ENCODE data around the gene NPY5R. TPM values are rescaled to one million over a fixed set of nuclear protein-coding genes. Genes with fewer than 3 reads are reported as not detected.

The NPY5R gene
- total and polyA plus RNA-seq, 2 of the 13 experiments (the other 11 are each of a cell fraction or from before 2014, with no cell fraction given), result not detected

DNA sequence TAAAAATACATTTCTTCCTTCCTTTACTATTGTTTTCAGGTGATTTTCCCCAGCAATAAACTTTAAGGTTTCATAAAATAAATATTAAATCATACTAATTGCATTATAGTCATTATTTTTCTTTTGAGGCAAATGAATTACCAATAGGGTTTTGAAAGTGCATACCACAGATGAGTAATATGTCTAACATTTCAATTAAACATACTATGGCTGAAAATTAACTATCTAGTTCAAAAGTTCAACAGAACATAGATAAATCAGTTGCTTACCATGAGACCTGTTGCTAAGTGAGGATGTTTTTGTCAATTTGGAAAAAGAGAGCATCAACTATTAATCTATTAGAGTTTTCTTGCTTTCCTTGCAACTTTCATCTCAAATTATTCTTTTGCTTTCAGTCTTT, 35.0 kb downstream of the NPY5R start:
- ATAC-seq (no peak), FAIRE-seq (no peak), DNase-seq (ENCODE audit: low spot score) (no peak)
- H3K4me2 ChIP-seq (ENCODE audit: low read depth, low read length), result no peak overlapping the region
- TF ChIP-seq SMAD9 (CRISPR knock-in tag; IDR thresholded peaks at IDR 0.05) (no peak), ZBTB38 (CRISPR knock-in tag; IDR thresholded peaks at IDR 0.05) (no peak), RARG (CRISPR knock-in tag; IDR thresholded peaks at IDR 0.05; ENCODE audit: low read depth) (no peak), ZNF468 (CRISPR knock-in tag; IDR thresholded peaks at IDR 0.05) (no peak), IKZF4 (CRISPR knock-in tag; IDR thresholded peaks at IDR 0.05; ENCODE audit: borderline replicate concordance, low read depth, not compliant biosample characterization) (no peak), ZNF20 (CRISPR knock-in tag; IDR thresholded peaks at IDR 0.05) (no peak), ZNF510 (CRISPR knock-in tag; IDR thresholded peaks at IDR 0.05; ENCODE audit: low read depth) (no peak), HNRNPL (IDR thresholded peaks at IDR 0.05; ENCODE audit: low read depth, low read length) (no peak), ZNF556 (CRISPR knock-in tag; IDR thresholded peaks at IDR 0.05; ENCODE audit: borderline replicate concordance) (no peak)
- TF ChIP-seq, protein P1, sequence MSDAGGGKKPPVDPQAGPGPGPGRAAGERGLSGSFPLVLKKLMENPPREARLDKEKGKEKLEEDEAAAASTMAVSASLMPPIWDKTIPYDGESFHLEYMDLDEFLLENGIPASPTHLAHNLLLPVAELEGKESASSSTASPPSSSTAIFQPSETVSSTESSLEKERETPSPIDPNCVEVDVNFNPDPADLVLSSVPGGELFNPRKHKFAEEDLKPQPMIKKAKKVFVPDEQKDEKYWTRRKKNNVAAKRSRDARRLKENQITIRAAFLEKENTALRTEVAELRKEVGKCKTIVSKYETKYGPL (CRISPR knock-in tag; IDR thresholded peaks at IDR 0.05), result no peak
- POLR2A ChIA-PET, result no interaction called here
- intact Hi-C loops (cut with micrococcal nuclease; ENCODE audit: unreplicated experiment), result no loop called here
- no TSS peak for BruUV-seq (replicated peaks)
- in situ Hi-C loops (cut with HindIII; ENCODE audit: extremely low pct_ligation_motif_present, low pct_unique_long_range_greater_than_20kb), result no loop called here
- no peaks in the 10 kb centered on the region for H3K27me3 ChIP-seq (ENCODE audit: control insufficient read depth in 1 of 2, insufficient read depth in 2 of 2, low read length in 2 of 2)
- H3K4me1 ChIP-seq (ENCODE audit: insufficient read depth, low read length), result no peaks in the 10 kb centered on the region
- H3K36me3 ChIP-seq (replicated peaks in 1 of 2; ENCODE audit: control insufficient read depth in 1 of 2, insufficient read depth in 2 of 2, low read length in 2 of 2), result no peaks in the 10 kb centered on the region
- no peak overlapping the region for H3K27ac ChIP-seq (ENCODE audit: extremely low read length, insufficient read depth, low read length)
- H3K9me3 ChIP-seq (ENCODE audit: low read length), result no peaks in the 10 kb centered on the region
- no peaks in the 10 kb centered on the region for H3K79me2 ChIP-seq (ENCODE audit: insufficient read depth, low read length)
- H3K4me3 ChIP-seq (replicated peaks in 1 of 3; ENCODE audit: insufficient read depth in 1 of 3, low read depth in 2 of 3, low read length in 3 of 3), result no peak overlapping the region
- H4K20me1 ChIP-seq (ENCODE audit: insufficient read depth, low read length), result no peaks in the 10 kb centered on the region
- no peak overlapping the region for H2AFZ ChIP-seq (ENCODE audit: low read length)
- H3K9ac ChIP-seq (ENCODE audit: insufficient read depth, low read depth, low read length), result no peak overlapping the region
- CTCF ChIA-PET (ENCODE audit: low intra/inter-chr PET ratio, low total read pairs), result no interaction called here
